Esophagus muscularis mucosa (tissue), 4 donors: ENCODE results near the gene MCF2L. TPM values are rescaled to one million over a fixed set of nuclear protein-coding genes. Genes with fewer than 3 reads are reported as not detected.

ENCODE experiments used
- DNase-seq: peaks from one replicate; pipeline ENCODE4 v3.0.0-alpha.2; 2017; ENCODE audit errors: extremely low spot score
- H3K27ac ChIP-seq, 4 donors: fragments of 200-600 bp; sonication (generic); replicated peaks in 1 of 4; 1 replicate in 3 of 4; 2 replicates in 1 of 4; pipeline ENCODE4 v1.5.1; 2016 to 2019; ENCODE audit warnings: mild to moderate bottlenecking in 1 of 4
- H3K27me3 ChIP-seq, 4 donors: fragments of 200-600 bp; sonication (generic); one replicate each; pipeline versions ENCODE4 v1.5.1 to v1.6.0; 2016 to 2019
- H3K36me3 ChIP-seq, 4 donors: fragments of 200-600 bp; sonication (generic); one replicate each; pipeline ENCODE4 v1.5.1; 2016 to 2019
- H3K4me1 ChIP-seq, 4 donors: fragments of 200-600 bp; sonication (generic); one replicate each; pipeline ENCODE4 v1.5.1; 2016 to 2019
- H3K4me3 ChIP-seq, 4 donors: fragments of 200-600 bp; sonication (generic); 1 replicate in 2 of 4; 2 replicates in 2 of 4; pipeline ENCODE4 v1.5.1; 2016 to 2019; ENCODE audit warnings: mild to moderate bottlenecking in 4 of 4, moderate library complexity in 1 of 4
- H3K9me3 ChIP-seq, 4 donors: fragments of 200-600 bp; sonication (generic); 1 replicate in 3 of 4; 2 replicates in 1 of 4; pipeline ENCODE4 v1.5.1; 2016 to 2019
- CTCF ChIP-seq, 3 experiments: fragments of 200-600 bp in 2 of 3; fragments of 450-650 bp in 1 of 3; sonication (generic) in 2 of 3; IDR thresholded peaks; one replicate each; pipeline ENCODE4 v1.5.1; 2017 to 2019; ENCODE audit warnings: antibody characterized with exemption in 3 of 3, mild to moderate bottlenecking in 2 of 3, moderate library complexity in 1 of 3
- EP300 ChIP-seq: sonication (generic); formaldehyde crosslinking; IDR thresholded peaks from one replicate; pipeline ENCODE4 v1.6.1; 2017; ENCODE audit warnings: antibody characterized with exemption
- POLR2A ChIP-seq: fragments of 450-650 bp; IDR thresholded peaks from one replicate; pipeline ENCODE4 v1.6.1; 2017; ENCODE audit warnings: antibody characterized with exemption, moderate library complexity, mild to moderate bottlenecking, low read depth
- POLR2AphosphoS5 ChIP-seq, 2 donors: sonication (generic); formaldehyde crosslinking; IDR thresholded peaks; one replicate each; pipeline ENCODE4 v1.6.1; 2017; ENCODE audit warnings: antibody characterized with exemption in 2 of 2
- WGBS: methylation state at CpG from one replicate; pipeline ENCODE4 v1.1.5; 2018; 5-methylcytosine and 5-hydroxymethylcytosine counted together
- intact Hi-C: fragments of 100-400 bp; cut with DNase I; formaldehyde crosslinking; loops from one replicate; pipeline ENCODE4 v1.15.1; 2023
- total RNA-seq, 4 donors: library from RNA; depleted of rRNA; stranded (reverse); fragments of >200 nt; gene quantifications; one replicate each; pipeline versions ENCODE4 v1.1.0 to v1.2.1, GENCODE V29; 2016

MCF2L gene
- total RNA-seq, 4 donors from 2014 or later = 14.5 to 38.6 (median 26.7) TPM

- intact Hi-C loops = no loop called here
- DNase-seq = no peak
Measured at GRCh38 chr13:113145911-113146598, 177.0 kb downstream of the MCF2L start.

DNA sequence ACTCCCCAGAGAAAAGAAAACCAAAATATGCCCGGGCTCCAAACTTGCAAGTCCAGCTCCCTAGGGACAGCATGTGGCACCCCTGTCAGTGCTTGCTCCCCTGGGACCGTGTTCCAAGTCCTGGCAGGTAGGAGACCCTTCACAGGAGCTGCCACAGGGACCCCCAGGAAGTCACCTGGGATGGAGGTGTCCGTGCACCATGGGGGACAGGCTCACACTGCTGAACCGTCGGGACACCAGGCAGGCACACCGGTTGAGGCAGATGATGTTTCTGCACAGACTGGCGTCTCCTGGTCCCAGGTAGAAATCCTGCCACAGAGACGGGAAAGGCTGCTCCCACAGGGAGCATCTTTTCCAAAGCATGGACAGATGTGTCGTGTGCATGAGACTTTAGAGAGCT is 177.7 kb downstream of the MCF2L start:
- no peak for DNase-seq
- no peak overlapping the region for H3K4me3 ChIP-seq
- 92% methylated on average over 9 of the region's 9 CpGs for WGBS
- H3K27me3 ChIP-seq = no peaks in the 10 kb centered on the region
- H3K36me3 ChIP-seq = peaks cover 0 to 5% (median 0%) of the 10 kb centered on the region in 4 donors
- peaks cover 0 to under 1% (median 0%) of the 10 kb centered on the region in 4 donors for H3K4me1 ChIP-seq
- no peak for TF ChIP-seq POLR2A
- TF ChIP-seq EP300 = no peak
- TF ChIP-seq CTCF (IDR thresholded peaks at IDR 0.05) = no peak
- TF ChIP-seq POLR2AphosphoS5 (IDR thresholded peaks at IDR 0.05) = no peak
- H3K27ac ChIP-seq = no peak overlapping the region
- no peaks in the 10 kb centered on the region for H3K9me3 ChIP-seq
- intact Hi-C loops = no loop called here

More at GRCh38 chr13:113145911-113146598, 177.0 kb downstream of the MCF2L start:
- H3K27ac ChIP-seq = no peak overlapping the region
- 89% methylated on average over 11 of the region's 15 CpGs for WGBS
- TF ChIP-seq POLR2AphosphoS5 (IDR thresholded peaks at IDR 0.05) (no peak), CTCF (IDR thresholded peaks at IDR 0.05) (no peak), POLR2A (no peak), EP300 (no peak)
- peaks cover 0 to 5% (median 0%) of the 10 kb centered on the region in 4 donors for H3K36me3 ChIP-seq
- H3K9me3 ChIP-seq = no peaks in the 10 kb centered on the region
- no peaks in the 10 kb centered on the region for H3K4me1 ChIP-seq
- H3K4me3 ChIP-seq = no peak overlapping the region
- H3K27me3 ChIP-seq = no peaks in the 10 kb centered on the region

DNA sequence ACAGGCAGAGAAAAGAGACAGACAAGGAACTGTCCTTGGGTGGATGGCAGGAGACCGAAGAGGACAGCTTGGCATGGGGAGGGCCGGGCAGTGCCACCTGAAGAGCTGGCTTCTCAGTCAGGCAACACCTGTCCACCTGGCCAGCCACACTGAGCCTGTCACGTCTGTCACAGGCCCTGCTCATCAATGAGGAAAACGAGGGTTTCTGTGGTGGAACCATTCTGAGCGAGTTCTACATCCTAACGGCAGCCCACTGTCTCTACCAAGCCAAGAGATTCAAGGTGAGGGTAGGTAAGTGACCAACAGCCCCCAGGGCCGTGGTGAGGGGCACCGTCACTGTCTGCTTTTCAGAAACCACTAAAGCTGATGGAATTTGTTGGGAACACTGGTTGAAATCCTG is 178.2 kb downstream of the MCF2L start:
- H3K4me3 ChIP-seq = no peak overlapping the region
- WGBS = 88% methylated on average over 8 of the region's 8 CpGs
- peaks cover 1 to 5% (median 3%) of the 10 kb centered on the region in 4 donors for H3K4me1 ChIP-seq
- no peaks in the 10 kb centered on the region for H3K27me3 ChIP-seq
- no peak overlapping the region for H3K27ac ChIP-seq
- TF ChIP-seq POLR2A = no peak
- TF ChIP-seq POLR2AphosphoS5 (IDR thresholded peaks at IDR 0.05) = no peak
- no peak for TF ChIP-seq CTCF (IDR thresholded peaks at IDR 0.05)
- TF ChIP-seq EP300 = no peak
- no peak for DNase-seq
- H3K36me3 ChIP-seq = peaks cover 0 to 5% (median 0%) of the 10 kb centered on the region in 4 donors
- no peaks in the 10 kb centered on the region for H3K9me3 ChIP-seq
- intact Hi-C loops = no loop called here

GRCh38 chr13:113148407-113148806 is 179.4 kb downstream of the MCF2L start:
- no peak overlapping the region for H3K27ac ChIP-seq
- TF ChIP-seq EP300 (no peak), CTCF (IDR thresholded peaks at IDR 0.05) (no peak), POLR2AphosphoS5 (IDR thresholded peaks at IDR 0.05) (no peak), POLR2A (no peak)
- H3K4me3 ChIP-seq = no peak overlapping the region
- no peaks in the 10 kb centered on the region for H3K9me3 ChIP-seq
- WGBS = 97% methylated on average over 13 of the region's 13 CpGs
- intact Hi-C loops = no loop called here
- no peaks in the 10 kb centered on the region for H3K27me3 ChIP-seq
- peaks cover 13 to 17% (median 14%) of the 10 kb centered on the region in 4 donors for H3K4me1 ChIP-seq
- peaks cover 0 to 5% (median 0%) of the 10 kb centered on the region in 4 donors for H3K36me3 ChIP-seq
- no peak for DNase-seq
